Neural cell (in vitro differentiated cells): ENCODE results near the gene HNRNPLL. TPM values are rescaled to one million over a fixed set of nuclear protein-coding genes. Genes with fewer than 3 reads are reported as not detected.

Experiments
- H2AFZ ChIP-seq: fragments of 200-600, 300-800 bp; sonication (generic), shearing (Covaris generic); 2 replicates; pipeline ENCODE4 v1.6.0; 2014; ENCODE audit warnings: low read depth, mild to moderate bottlenecking, antibody characterized with exemption, low read length, moderate library complexity
- H3F3A ChIP-seq: fragments of 200-600 bp; shearing (Covaris generic); 2 replicates; pipeline ENCODE4 v1.6.1; 2016; ENCODE audit warnings: mild to moderate bottlenecking, moderate library complexity, mixed read lengths, antibody characterized with exemption, low read length; ENCODE audit not compliant: insufficient read depth, poor library complexity, severe bottlenecking
- H3K27ac ChIP-seq: fragments of 200-600, 300-800 bp; sonication (generic), shearing (Covaris generic); 2 replicates; pipeline ENCODE4 v1.5.1; 2014; ENCODE audit warnings: mild to moderate bottlenecking, low read length, moderate library complexity
- H3K27me3 ChIP-seq: fragments of 300-800, 200-600 bp; sonication (generic), shearing (Covaris generic); 2 replicates; pipeline ENCODE4 v1.6.0; 2014; ENCODE audit warnings: mild to moderate bottlenecking, low read depth, low read length, moderate library complexity; ENCODE audit not compliant: insufficient read depth
- H3K36me3 ChIP-seq: fragments of 300-800, 200-600 bp; sonication (generic), shearing (Covaris generic); 2 replicates; pipeline ENCODE4 v1.5.1; 2014; ENCODE audit warnings: mild to moderate bottlenecking, antibody characterized with exemption, low read length, moderate library complexity; ENCODE audit not compliant: insufficient read depth
- H3K4me2 ChIP-seq: fragments of 300-800, 200-600 bp; sonication (generic), shearing (Covaris generic); 2 replicates; pipeline ENCODE4 v1.6.0; 2014; ENCODE audit warnings: mild to moderate bottlenecking, low read length
- H3K4me3 ChIP-seq: fragments of 300-800, 200-600 bp; sonication (generic), shearing (Covaris generic); 2 replicates; pipeline ENCODE4 v1.5.1; 2014; ENCODE audit warnings: mild to moderate bottlenecking, low read length, moderate library complexity
- H3K79me2 ChIP-seq: fragments of 200-600 bp; shearing (Covaris generic); replicated peaks from 2 replicates; pipeline ENCODE4 v1.6.0; 2014; ENCODE audit warnings: mild to moderate bottlenecking, low read length, moderate library complexity; ENCODE audit not compliant: insufficient read depth
- H3K9ac ChIP-seq: fragments of 300-800, 200-600 bp; sonication (generic), shearing (Covaris generic); 2 replicates; pipeline ENCODE4 v1.6.1; 2016; ENCODE audit warnings: mild to moderate bottlenecking, low read length, mixed read lengths
- H3K9me2 ChIP-seq: fragments of 200-600 bp; shearing (Covaris generic); 2 replicates; pipeline ENCODE4 v1.6.1; 2016; ENCODE audit warnings: mild to moderate bottlenecking, low read length, mixed read lengths; ENCODE audit not compliant: insufficient read depth
- H3K9me3 ChIP-seq: fragments of 200-600, 300-800 bp; sonication (generic), shearing (Covaris generic); 2 replicates; pipeline ENCODE4 v1.6.1; 2016; ENCODE audit warnings: mild to moderate bottlenecking, mixed run types, low read length, moderate library complexity, mixed read lengths
- H4K20me1 ChIP-seq: fragments of 200-600 bp; shearing (Covaris generic); 2 replicates; pipeline ENCODE4 v1.6.1; 2016; ENCODE audit warnings: mild to moderate bottlenecking, mixed run types; ENCODE audit not compliant: insufficient read depth
- CTCF ChIP-seq: fragments of 450-650 bp; IDR thresholded peaks from 2 replicates; pipeline ENCODE4 v1.5.1; 2014; ENCODE audit warnings: antibody characterized with exemption, mild to moderate bottlenecking, moderate library complexity; ENCODE audit not compliant: poor library complexity, severe bottlenecking
- EP300 ChIP-seq: fragments of 450-650 bp; conservative IDR thresholded peaks from 2 replicates; pipeline ENCODE4 v1.6.1; 2014; ENCODE audit warnings: antibody characterized with exemption, mild to moderate bottlenecking, moderate library complexity; ENCODE audit not compliant: poor library complexity, severe bottlenecking
- EZH2 ChIP-seq: fragments of 200-600, 300-800 bp; shearing (Covaris generic), sonication (generic); IDR thresholded peaks from 2 replicates; pipeline ENCODE4 v1.6.1; 2014; ENCODE audit warnings: antibody characterized with exemption, low read length, borderline replicate concordance, mild to moderate bottlenecking; ENCODE audit not compliant: insufficient read depth, poor library complexity, severe bottlenecking
- MXI1 ChIP-seq: fragments of 450-650 bp; conservative IDR thresholded peaks from 2 replicates; pipeline ENCODE4 v1.6.1; 2014; ENCODE audit warnings: antibody characterized with exemption, mild to moderate bottlenecking; ENCODE audit not compliant: poor library complexity, severe bottlenecking
- POLR2AphosphoS5 ChIP-seq: IDR thresholded peaks from 2 replicates; pipeline ENCODE4 v1.6.1; 2012
- RAD21 ChIP-seq: fragments of 450-650 bp; conservative IDR thresholded peaks from 2 replicates; pipeline ENCODE4 v1.6.1; 2014; ENCODE audit warnings: antibody characterized with exemption, mild to moderate bottlenecking, moderate library complexity
- REST ChIP-seq: IDR thresholded peaks from 2 replicates; pipeline ENCODE4 v1.6.1; 2012; ENCODE audit warnings: borderline replicate concordance
- SMC3 ChIP-seq: fragments of 450-650 bp; conservative IDR thresholded peaks from 2 replicates; pipeline ENCODE4 v1.6.1; 2014; ENCODE audit warnings: antibody characterized with exemption, mild to moderate bottlenecking, moderate library complexity; ENCODE audit not compliant: poor library complexity
- TAF1 ChIP-seq: IDR thresholded peaks from 2 replicates; pipeline ENCODE4 v1.6.1; 2012; ENCODE audit warnings: low read depth
- polyA plus RNA-seq: library from polyadenylated mRNA; depleted of rRNA; stranded (reverse); fragments of >200 nt; gene quantifications from 2 replicates; pipeline ENCODE4 v1.2.3, GENCODE V29; 2014

Gene HNRNPLL
- polyA plus RNA-seq, 1 donor from 2014 or later = 63.5 TPM

GRCh38 chr2:38533757-38534545 is 68.8 kb downstream of the HNRNPLL start:
- Histone ChIP-seq H3K9me2 (no peaks in the 10 kb centered on the region), H3K36me3 (no peaks in the 10 kb centered on the region), H3K4me3 (no peak overlapping the region), H3F3A (no peaks in the 10 kb centered on the region), H4K20me1 (no peaks in the 10 kb centered on the region), H3K9ac (no peak overlapping the region), H2AFZ (no peak overlapping the region), H3K27me3 (peaks cover 6% of the 10 kb centered on the region), H3K9me3 (no peaks in the 10 kb centered on the region), H3K79me2 (no peaks in the 10 kb centered on the region), H3K4me2 (no peak overlapping the region), H3K27ac (no peak overlapping the region)
- TF ChIP-seq CTCF (no peak), POLR2AphosphoS5 (no peak), SMC3 (no peak), EP300 (no peak), EZH2 (no peak), TAF1 (no peak), RAD21 (no peak), REST (no peak), MXI1 (no peak)

GRCh38 chr2:38533180-38533579 is 69.5 kb downstream of the HNRNPLL start:
- no peaks in the 10 kb centered on the region for H3K9me2 ChIP-seq
- H3K79me2 ChIP-seq = no peaks in the 10 kb centered on the region
- H3F3A ChIP-seq = no peaks in the 10 kb centered on the region
- no peaks in the 10 kb centered on the region for H3K36me3 ChIP-seq
- no peaks in the 10 kb centered on the region for H3K9me3 ChIP-seq
- TF ChIP-seq TAF1 (no peak), MXI1 (no peak), EZH2 (no peak), POLR2AphosphoS5 (no peak), CTCF (no peak), EP300 (no peak), RAD21 (no peak), REST (no peak), SMC3 (no peak)
- no peak overlapping the region for H3K9ac ChIP-seq
- H2AFZ ChIP-seq = no peak overlapping the region
- no peak overlapping the region for H3K4me2 ChIP-seq
- no peak overlapping the region for H3K27ac ChIP-seq
- H3K27me3 ChIP-seq = peaks cover 10% of the 10 kb centered on the region
- H4K20me1 ChIP-seq = no peaks in the 10 kb centered on the region
- H3K4me3 ChIP-seq = no peak overlapping the region
